Measurements from ENCODE around the gene MOK.

DNA sequence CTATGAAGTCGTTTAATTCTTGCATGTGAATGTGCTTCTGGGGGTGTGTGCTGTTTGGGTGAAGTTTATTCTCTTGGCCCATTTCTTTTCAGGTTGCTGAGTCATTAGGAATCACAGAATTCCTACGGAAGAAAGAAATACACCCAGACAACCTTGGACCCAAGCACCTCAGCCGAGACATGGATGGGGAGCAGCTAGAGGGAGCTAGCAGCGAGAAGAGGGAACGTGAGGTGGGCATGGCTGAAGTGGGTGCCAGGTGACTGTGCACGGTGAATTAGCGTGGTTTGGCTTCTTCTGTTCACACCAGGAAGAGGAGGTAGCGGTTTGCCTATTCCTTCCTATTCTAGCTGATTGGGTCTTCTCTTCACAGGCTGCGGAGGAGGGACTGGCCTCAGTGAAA lies 33.8 kb upstream of the MOK start:
- TF ChIP-seq ZNF274 (IDR thresholded peaks at IDR 0.05; ENCODE audit: low read depth, low read length) (no peak), SUZ12 (IDR thresholded peaks at IDR 0.05; ENCODE audit: extremely low read depth, insufficient read depth, insufficient read length) (no peak)
